ENCODE data around the gene CEP41. TPM values are rescaled to one million over a fixed set of nuclear protein-coding genes. Genes with fewer than 3 reads are reported as not detected.
A peak's percentile ranks its signal among the peaks of the same experiment; 100 is the strongest.

The CEP41 gene
- total and polyA plus RNA-seq, 2 of the 13 experiments (the other 11 are each of a cell fraction or from before 2014, with no cell fraction given), result 8.7 to 9.0 TPM

DNA sequence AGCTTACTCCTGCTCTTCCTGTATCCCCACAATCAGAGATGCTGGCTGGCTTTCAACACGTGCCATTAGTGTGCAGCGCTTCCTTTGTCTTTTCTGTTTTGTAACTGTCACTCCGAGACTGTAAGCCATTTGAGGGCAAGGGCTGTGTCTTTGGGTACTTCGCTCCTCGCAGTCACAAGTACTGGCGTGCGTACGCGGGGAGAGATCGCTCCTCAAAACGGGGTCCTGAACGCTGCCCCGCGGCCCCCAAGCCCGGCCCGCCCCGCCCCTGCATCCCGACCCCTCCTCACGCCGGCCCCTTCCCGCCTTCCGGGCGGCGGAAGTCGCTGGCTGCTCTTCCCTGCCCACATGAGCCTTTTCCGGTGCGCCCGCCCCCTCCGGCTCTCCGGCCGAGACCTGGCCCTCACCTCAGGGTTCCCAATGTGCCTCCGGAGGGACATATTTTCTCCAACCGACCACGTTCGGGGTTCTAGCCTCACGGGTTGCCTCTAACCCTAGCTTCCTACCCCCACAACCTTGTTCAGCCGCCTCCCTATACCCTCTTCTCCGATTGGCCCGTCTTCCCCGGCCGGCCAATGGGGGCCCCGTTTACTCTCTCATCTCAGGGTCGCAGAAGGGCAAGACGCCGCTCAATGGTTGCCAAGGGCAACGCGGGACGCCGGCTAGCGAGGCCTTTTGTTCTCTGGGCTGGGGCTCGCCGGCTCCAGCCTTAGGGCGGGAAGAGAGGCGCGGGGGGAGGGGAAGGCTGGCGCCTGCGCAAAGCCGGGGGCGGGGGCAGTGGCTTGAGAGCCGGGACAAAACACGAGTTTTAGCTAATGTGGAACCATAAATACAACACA is at the start of gene CEP41 (continued):
- TF ChIP-seq, protein P1, sequence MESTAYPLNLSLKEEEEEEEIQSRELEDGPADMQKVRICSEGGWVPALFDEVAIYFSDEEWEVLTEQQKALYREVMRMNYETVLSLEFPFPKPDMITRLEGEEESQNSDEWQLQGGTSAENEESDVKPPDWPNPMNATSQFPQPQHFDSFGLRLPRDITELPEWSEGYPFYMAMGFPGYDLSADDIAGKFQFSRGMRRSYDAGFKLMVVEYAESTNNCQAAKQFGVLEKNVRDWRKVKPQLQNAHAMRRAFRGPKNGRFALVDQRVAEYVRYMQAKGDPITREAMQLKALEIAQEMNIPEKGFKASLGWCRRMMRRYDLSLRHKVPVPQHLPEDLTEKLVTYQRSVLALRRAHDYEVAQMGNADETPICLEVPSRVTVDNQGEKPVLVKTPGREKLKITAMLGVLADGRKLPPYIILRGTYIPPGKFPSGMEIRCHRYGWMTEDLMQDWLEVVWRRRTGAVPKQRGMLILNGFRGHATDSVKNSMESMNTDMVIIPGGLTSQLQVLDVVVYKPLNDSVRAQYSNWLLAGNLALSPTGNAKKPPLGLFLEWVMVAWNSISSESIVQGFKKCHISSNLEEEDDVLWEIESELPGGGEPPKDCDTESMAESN (CRISPR knock-in tag; conservative IDR thresholded peaks at IDR 0.05), result no peak; the same call in 1 of the 2 replicates
- peak; percentile 42; the same call in 1 of the 2 replicates for TF ChIP-seq NRL (CRISPR knock-in tag; IDR thresholded peaks at IDR 0.05; ENCODE audit: borderline replicate concordance)
- TF ChIP-seq ZNF577 (CRISPR knock-in tag; IDR thresholded peaks at IDR 0.05; ENCODE audit: borderline replicate concordance, low read depth), result no peak
- no peak for TF ChIP-seq ZNF124 (CRISPR knock-in tag; IDR thresholded peaks at IDR 0.05)
- no peak for TF ChIP-seq NFE2 (CRISPR knock-in tag; IDR thresholded peaks at IDR 0.05)
- 0 out of 2 replicates have a peak, but pooled peaks have one; percentile 40 for TF ChIP-seq SALL1 (CRISPR knock-in tag; IDR thresholded peaks at IDR 0.05)
- TF ChIP-seq, protein P2, sequence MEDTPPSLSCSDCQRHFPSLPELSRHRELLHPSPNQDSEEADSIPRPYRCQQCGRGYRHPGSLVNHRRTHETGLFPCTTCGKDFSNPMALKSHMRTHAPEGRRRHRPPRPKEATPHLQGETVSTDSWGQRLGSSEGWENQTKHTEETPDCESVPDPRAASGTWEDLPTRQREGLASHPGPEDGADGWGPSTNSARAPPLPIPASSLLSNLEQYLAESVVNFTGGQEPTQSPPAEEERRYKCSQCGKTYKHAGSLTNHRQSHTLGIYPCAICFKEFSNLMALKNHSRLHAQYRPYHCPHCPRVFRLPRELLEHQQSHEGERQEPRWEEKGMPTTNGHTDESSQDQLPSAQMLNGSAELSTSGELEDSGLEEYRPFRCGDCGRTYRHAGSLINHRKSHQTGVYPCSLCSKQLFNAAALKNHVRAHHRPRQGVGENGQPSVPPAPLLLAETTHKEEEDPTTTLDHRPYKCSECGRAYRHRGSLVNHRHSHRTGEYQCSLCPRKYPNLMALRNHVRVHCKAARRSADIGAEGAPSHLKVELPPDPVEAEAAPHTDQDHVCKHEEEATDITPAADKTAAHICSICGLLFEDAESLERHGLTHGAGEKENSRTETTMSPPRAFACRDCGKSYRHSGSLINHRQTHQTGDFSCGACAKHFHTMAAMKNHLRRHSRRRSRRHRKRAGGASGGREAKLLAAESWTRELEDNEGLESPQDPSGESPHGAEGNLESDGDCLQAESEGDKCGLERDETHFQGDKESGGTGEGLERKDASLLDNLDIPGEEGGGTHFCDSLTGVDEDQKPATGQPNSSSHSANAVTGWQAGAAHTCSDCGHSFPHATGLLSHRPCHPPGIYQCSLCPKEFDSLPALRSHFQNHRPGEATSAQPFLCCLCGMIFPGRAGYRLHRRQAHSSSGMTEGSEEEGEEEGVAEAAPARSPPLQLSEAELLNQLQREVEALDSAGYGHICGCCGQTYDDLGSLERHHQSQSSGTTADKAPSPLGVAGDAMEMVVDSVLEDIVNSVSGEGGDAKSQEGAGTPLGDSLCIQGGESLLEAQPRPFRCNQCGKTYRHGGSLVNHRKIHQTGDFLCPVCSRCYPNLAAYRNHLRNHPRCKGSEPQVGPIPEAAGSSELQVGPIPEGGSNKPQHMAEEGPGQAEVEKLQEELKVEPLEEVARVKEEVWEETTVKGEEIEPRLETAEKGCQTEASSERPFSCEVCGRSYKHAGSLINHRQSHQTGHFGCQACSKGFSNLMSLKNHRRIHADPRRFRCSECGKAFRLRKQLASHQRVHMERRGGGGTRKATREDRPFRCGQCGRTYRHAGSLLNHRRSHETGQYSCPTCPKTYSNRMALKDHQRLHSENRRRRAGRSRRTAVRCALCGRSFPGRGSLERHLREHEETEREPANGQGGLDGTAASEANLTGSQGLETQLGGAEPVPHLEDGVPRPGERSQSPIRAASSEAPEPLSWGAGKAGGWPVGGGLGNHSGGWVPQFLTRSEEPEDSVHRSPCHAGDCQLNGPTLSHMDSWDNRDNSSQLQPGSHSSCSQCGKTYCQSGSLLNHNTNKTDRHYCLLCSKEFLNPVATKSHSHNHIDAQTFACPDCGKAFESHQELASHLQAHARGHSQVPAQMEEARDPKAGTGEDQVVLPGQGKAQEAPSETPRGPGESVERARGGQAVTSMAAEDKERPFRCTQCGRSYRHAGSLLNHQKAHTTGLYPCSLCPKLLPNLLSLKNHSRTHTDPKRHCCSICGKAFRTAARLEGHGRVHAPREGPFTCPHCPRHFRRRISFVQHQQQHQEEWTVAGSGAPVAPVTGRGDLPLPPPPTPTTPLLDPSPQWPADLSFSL (CRISPR knock-in tag; IDR thresholded peaks at IDR 0.05), result no peak
- TF ChIP-seq ZNF552 (CRISPR knock-in tag; IDR thresholded peaks at IDR 0.05; ENCODE audit: borderline replicate concordance), result no peak
- TF ChIP-seq RFX3 (CRISPR knock-in tag; IDR thresholded peaks at IDR 0.05), result peak; percentile 97
- 0 out of 2 replicates have a peak, but pooled peaks have one; percentile 62 for TF ChIP-seq EEA1 (CRISPR knock-in tag; IDR thresholded peaks at IDR 0.05; ENCODE audit: borderline replicate concordance)
- TF ChIP-seq, protein P3, sequence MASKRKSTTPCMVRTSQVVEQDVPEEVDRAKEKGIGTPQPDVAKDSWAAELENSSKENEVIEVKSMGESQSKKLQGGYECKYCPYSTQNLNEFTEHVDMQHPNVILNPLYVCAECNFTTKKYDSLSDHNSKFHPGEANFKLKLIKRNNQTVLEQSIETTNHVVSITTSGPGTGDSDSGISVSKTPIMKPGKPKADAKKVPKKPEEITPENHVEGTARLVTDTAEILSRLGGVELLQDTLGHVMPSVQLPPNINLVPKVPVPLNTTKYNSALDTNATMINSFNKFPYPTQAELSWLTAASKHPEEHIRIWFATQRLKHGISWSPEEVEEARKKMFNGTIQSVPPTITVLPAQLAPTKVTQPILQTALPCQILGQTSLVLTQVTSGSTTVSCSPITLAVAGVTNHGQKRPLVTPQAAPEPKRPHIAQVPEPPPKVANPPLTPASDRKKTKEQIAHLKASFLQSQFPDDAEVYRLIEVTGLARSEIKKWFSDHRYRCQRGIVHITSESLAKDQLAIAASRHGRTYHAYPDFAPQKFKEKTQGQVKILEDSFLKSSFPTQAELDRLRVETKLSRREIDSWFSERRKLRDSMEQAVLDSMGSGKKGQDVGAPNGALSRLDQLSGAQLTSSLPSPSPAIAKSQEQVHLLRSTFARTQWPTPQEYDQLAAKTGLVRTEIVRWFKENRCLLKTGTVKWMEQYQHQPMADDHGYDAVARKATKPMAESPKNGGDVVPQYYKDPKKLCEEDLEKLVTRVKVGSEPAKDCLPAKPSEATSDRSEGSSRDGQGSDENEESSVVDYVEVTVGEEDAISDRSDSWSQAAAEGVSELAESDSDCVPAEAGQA (IDR thresholded peaks at IDR 0.05; ENCODE audit: low read depth), result no peak
- TF ChIP-seq, protein P3 (CRISPR knock-in tag; IDR thresholded peaks at IDR 0.05; ENCODE audit: borderline replicate concordance), result no peak
- TF ChIP-seq SOX5 (CRISPR knock-in tag; IDR thresholded peaks at IDR 0.05; ENCODE audit: borderline replicate concordance), result peak; percentile 73
- TF ChIP-seq GATAD1 (CRISPR knock-in tag; IDR thresholded peaks at IDR 0.05), result peak; percentile 59; the same call in 1 of the 2 replicates

Measured in HepG2 (cell line).